Suppressor macrophage treated with lipopolysaccharide for 1 hour (primary cell): ENCODE results near the gene ABCB1.

Experiments used
- DNase-seq, 3 donors: peaks; one replicate each; pipeline ENCODE4 v3.0.0-alpha.2; 2020 to 2022

Gene ABCB1

DNA sequence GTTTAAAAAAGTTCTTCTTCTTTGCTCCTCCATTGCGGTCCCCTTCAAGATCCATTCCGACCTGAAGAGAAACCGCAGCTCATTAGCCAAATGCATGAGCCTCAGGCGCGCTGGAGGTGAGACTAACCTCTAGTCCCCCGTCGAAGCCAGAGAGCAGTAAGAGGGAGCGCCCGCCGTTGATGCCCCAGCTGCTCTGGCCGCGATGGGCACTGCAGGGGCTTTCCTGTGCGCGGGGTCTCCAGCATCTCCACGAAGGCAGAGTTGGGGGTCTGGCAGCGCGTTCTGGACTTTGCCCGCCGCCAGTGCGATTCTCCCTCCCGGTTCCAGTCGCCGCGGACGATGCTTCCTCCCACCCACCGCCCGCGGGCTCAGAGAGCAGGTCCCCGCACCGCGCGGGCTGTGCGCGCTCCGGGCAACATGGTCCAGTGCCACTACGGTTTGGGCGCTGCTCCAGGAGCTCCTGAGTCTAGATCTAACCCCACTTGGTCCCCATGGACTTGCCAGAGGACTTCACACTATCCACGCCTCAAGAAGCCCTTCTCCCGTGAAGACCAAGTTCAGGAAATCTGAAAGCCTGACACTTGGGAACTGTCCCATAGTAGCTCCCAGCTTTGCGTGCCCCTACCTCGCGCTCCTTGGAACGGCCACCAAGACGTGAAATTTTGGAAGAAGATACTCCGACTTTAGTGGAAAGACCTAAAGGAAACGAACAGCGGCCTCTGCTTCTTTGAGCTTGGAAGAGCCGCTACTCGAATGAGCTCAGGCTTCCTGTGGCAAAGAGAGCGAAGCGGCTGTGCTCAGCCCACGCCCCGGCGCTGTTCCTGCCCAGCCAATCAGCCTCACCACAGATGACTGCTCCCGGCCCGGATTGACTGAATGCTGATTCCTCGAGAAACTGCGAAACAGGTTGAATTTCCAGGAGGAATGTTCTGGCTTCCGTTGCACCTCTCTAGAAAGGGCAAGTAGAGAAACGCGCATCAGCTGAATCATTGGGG lies at the start of gene ABCB1:
Gene ABCB1 (minus strand): TSS at position 755 of the 995 bp plus-strand sequence. CDS start 700 bp downstream, at position 55.
- peak; percentile 65 to 78 (median 69) for DNase-seq

DNA sequence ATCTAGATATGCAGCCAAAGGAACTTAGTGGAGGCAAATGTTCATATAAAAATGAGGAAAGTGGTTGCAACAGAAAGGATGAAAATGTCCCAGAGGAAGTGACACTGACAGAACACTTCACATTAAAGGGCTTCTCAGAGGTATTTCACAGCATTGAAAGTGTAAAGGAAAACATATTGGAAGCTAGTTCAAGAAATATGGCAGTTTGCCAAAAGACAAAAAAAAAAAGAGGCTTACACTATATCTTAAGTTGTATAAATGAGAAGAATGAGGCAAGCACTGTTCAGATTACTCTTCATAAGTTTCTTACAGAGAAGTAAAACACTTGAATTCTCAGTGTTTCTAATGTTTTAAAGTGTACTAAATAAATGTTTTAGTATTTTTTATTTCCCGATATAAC lies 47.6 kb upstream of the ABCB1 start:
- no peak for DNase-seq

DNA sequence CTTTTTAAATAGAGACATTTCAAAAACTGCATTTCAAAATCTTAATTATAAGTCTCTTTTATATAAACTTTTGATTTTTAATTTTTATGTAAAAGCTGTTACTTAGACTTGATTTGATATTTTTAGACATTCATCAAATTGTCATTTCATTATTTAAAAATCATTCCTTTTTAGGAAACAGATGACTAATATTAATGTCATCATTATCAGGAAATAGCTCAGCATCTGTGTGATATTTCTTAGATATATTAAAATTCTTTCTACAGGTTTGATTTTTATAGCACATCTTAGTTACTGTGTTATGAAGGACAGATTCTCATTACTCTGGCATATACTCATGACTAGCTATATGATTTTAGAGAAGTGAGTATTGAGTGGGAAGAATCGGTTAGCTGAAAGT lies 44.8 kb upstream of the ABCB1 start:
- DNase-seq = no peak

DNA sequence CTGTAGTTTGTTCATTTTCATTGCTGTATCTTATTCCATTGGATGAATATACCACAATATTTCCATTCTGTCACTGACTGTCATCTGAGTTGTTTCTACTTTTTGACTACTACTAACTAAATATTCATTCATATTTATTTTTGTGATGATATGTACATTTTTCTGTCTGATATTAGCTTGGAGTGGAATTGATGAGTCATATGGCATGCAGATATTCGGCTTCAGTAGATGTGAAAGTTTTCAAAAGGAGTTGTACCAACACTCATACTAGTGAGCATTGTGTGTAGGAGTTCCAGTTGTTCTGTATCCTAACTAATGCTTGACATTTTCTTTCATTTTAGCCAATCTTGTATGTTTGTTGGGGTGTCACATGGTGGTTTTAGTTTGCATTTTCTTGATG lies 35.2 kb upstream of the ABCB1 start:
- no peak for DNase-seq

DNA sequence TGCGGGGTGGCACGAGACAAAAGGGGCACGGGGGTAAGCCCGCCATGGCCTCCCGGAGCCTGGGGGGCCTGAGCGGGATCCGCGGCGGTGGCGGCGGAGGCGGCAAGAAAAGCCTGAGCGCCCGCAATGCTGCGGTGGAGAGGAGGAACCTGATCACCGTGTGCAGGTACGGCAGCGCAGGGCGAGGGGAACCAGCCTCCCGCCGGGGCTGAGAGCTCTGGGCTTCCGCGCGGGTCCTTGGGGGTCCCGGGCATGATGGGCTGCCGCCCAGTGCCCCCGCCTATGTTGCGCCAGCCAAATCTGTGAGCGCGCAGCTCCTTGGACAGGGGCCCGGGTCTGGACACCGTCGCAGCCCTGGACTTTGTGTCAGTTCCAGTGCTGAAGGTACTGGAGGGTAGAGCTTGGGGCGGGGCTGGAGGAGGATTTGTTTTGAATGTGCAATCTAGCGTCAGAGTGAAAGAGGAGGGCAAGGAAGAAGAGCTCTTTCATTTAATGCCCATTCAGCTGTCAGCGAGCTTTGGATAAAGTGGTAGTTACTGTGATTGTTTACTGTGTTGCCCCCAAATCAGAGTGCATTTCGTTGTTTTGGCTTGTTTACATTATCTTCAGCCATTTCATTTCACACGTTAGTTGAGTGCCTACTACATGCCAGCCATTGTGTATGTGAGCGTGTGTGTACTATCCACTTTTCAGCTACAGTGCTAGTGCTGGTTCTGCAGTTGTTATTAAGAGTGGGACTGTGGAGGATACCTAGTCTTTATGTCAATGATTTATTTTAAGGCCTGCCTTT lies 28.3 kb upstream of the ABCB1 start:
- peak in 2 of 3 donors; percentile 5 to 17 for DNase-seq

DNA sequence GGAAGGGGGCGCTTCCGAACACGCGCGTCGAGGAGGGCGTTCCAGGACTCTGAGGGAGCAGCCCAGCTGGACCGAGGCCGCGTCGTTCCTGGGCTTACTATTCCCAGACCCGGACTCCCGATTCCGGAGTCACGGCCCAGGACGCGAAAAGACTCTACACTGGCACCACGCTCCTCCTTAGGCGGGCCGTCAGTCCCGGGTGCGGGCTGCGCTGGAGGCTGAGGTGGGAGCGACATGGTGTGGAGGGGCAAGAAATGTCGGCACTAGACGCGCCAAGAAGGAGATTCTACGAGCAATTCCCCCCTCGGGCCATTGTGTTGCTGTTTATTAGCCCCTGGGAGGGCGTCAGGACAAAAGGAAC lies 26.9 kb upstream of the ABCB1 start:
- DNase-seq = no peak

DNA sequence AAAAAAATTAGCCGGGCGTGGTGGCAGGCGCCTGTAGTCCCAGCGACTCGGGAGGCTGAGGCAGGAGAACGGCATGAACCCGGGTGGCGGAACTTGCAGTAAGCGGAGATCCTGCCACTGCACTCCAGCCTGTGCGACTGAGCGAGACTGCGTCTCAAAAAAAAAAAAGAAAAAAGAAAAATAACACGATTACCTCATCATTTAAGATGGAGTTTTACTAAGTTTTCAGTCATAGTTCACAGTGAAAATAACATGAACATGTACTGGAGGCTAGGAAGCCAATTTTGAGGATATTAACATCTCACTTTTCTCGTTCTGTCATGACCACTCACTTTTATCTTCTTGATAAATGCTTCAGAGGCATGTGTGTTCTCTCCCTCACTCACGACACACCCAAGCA lies 24.4 kb upstream of the ABCB1 start:
- DNase-seq = no peak

DNA sequence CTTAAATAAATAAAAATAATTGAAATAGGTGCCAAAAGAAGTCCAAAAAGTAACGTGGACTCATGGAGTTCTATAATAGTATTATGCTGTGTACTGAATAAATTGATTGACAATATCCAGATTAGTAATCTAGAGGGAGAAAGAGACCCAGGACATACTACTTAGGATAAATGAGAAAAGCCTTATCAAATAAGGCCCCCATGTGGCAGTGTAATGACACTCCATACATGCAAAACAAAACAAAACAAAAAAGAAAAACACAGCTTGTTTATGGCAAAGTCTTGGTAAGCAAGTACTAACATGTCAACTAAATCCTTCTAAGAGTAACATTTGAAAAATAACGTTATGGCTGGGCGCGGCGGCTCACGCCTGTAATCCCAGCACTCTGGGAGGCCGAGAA lies 23.9 kb upstream of the ABCB1 start:
- DNase-seq = no peak

DNA sequence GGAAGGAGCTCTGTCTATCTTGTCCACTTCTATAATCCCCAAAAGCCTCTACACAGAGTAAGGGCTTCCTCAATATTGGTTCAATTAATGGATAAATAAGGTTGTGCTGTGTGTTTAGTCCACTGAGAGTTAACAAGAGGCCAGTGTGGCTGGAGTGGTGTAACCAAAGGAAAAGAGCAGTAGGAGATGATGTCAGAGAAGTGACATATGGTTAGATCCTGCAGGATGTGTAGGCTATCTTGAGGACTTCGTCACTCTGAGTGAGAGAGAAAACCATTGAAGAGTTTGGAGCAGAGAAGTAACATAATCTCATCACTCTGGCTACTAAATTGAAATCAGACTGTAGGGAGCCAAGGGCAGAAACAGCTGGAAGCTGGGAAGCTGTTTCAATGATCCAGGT lies 14.5 kb upstream of the ABCB1 start:
- DNase-seq = no peak

DNA sequence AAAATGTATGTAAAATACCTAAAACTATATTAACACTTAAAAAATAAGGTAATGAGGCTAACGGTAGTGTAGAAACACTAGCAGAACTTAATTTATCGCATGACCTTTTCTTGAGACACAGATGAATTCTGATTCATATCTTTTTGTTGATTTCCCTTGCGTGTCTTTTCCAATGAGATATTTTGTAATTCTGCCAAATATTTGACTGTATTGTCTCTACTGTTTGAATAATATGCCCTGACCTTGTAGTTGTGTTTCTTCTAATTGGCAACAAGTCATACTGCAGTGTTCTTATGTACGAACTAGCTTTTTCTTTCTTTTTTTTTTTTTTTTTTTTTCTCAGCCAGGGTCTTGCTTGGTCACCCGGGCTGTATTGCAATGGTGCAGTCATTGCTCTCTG lies 9.2 kb upstream of the ABCB1 start:
- no peak for DNase-seq

DNA sequence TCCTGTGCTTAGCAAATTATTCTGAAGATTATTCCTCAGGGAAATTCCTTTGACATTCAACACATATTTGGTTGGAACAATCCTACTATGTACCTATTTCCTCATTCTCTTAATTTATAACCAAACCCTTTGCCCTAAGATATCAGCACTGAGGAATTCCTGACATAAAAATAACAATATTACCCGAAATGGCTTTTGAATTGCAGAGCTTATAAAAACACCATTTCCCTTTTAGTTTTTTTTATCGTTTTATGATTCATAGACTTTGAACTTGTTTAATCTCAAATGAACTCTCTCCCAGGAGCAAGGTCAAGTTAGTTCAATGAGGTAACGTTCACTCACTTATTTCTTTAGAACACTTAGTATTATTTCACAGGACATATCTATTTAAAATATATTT lies 7.7 kb upstream of the ABCB1 start:
- no peak for DNase-seq

DNA sequence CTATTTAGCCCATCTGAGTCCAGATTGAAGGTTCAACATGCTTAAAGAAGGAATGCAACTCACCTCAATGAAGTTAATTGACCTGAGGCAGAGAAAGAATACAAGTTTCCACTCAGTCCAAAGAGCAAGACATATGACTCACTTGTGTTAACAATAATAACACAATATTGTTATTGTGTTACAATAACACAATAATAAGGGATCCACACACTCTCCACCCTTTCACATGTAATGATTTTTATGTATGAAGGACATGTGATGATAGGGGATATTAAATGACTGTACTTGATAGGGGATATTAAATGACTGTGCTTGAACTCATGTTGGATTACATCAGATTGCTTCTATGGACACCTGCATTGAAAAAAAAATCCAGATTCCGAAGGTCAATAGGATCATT lies 3.6 kb upstream of the ABCB1 start:
- DNase-seq = no peak

DNA sequence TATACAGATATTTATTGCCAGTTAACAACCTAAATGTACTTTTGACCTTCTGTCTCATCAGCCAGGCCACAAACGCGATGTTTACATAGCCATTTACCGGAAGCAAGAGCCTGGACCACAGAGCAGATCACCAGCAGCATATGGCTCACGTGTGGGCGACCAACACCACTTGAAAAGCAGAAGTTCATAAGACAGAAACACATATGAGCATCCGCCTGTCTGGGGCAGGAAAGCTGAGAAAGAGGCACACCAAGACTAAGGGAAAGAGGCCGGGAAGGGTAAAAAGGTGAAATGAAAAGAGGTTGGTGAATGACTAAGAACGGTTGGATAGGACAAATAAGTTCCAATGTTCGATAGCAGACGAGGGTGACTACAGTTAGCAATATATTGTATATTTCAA lies 1.3 kb downstream of the ABCB1 start:
- peak; percentile 72 to 80 (median 73) for DNase-seq

DNA sequence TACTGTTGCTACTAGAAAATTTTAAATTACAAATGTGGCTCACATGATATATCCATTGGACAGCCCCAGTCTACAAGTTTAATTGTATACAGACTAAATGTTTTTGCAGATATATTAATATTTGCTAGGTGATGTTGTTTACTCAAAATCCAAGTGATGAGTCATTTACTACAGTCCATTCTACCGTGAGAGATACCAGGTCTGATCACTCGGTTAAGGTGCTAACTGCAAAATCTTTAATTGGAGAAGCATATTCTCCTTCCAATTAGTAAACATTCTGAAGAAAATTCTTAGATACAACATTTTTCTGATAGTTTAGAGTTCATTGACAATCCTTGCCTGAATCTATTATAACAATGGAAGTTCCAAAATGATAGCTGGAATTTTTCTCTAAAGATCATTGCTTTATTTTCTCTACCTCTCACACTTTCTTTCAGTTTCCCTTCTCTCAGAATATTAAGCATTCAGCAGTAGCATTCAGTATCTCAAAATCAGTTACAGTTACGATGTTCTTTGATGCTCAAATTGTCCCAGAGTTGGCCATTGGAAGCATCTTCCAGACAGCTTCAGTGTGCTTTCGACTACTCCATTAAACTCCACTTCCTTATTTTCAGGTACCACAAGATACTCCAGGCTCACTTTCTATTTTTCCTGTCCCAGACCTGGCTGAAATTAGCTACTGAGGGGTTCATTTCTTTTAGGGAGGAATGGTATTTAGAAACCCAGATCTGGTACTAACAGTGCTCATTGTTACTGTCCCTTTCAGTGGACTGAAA lies 2.3 kb downstream of the ABCB1 start:
- DNase-seq = no peak

DNA sequence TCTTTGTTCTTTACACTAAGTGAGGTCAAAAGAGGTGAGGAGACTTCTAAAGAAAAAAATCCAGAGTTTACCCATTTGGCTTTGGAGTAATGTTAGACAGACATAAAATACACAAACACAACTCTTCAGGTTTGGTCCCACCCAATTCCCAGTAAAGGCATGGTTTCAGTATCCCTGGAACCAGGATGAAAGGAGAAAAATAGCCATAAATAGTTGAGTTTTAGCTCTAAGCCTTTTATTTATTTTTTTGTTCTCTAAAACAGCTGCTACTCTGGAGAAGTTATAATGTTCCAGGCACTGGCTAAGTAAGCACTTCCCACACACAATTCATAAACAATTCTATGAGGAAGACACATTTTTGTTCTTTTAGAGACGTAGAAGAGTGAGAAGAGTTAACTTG lies 4.0 kb downstream of the ABCB1 start:
- no peak for DNase-seq

DNA sequence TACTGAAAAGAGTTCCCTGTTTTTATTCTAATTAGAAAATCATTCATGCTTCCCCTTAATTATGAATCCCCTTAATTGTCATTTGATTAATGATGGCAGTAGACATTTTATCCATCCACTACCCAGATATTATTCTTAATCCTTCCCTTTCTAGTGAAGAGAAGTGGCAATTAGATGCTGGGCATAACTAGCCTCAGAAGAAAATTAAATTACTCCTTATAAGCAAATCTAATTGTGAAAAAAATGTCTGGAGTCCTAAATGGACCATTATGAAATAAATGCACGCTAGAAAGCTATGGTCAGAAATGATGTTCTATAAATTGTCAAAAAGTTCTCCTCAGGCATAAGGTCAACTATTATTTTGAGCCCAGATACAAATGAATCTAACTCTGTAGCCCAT lies 4.5 kb downstream of the ABCB1 start:
- no peak for DNase-seq

DNA sequence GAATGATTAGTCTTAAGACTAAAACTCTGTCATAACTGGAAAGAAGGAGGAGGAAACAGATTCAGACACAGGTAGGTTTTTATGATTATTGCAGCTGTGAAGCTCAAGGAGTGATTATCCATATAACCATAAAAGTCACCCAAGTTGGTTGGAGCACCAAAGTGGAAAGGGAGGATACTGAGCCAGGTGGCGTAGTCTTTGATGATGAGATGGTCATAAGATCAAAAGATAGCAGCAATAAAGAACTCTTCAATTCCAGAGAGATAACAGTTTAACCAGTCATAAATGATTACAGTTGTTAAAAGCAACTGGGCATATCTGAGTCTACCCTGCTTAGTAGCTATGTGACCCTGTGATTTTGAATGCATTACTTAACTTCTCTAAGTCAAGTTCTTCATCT lies 8.4 kb downstream of the ABCB1 start:
- no peak for DNase-seq

DNA sequence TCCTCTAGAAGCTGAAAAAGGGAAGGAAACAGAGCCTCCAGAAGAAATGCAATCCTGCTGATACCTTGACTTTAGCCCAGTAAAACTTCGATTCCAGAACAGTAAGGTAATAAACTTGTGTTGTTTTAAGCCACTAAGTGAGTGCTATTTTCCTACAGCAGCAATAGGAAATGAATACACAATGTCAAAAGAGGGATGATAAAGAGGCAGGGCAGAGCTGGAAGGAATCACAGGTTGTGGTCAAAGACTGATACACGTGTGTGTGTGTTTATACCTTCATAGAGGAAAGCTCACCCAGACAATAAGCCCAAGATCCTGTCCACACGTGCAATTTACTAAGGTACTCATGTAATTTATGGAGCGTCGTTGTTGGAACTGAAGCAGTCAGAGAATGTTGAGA lies 9.5 kb downstream of the ABCB1 start:
- DNase-seq = no peak

DNA sequence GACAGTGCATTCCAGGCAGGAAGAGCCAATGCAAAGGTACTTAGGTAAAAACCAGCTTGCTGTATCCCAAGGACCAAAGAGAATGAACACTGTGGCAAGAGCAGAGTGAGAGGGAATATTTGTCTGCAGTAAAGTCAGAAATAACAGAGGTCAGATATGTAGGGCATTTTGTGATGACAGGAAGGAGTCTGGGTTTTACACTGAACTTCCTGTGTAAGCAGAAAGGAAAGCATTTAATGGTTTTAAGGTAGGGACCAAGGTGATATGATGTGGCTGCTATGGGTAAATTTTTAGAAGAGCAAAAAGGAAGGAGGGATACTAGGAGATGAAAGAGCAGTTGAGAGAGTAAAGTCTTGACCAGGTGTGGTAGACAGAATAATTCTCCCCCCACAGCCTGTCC lies 10.1 kb downstream of the ABCB1 start:
- no peak for DNase-seq

DNA sequence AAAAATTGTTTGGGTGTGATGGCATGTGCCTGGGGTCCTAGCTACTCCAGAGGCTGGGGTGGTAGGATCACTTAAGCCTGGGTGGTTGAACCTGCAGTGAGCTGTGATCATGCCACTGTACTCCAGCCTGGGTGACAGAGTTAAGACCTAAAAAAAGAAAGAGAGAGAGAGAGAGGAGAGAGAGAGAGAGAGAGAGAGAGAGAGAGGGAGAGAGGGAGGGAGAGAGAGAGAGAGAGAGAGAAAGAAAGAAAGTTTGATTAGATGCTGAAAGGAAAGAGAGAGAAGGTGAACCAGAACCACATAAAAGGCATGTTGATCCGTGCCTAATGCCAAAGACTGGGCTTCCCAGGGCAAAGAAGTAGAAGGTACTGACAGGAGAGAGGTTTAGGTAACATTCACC lies 11.1 kb downstream of the ABCB1 start:
- DNase-seq = no peak

DNA sequence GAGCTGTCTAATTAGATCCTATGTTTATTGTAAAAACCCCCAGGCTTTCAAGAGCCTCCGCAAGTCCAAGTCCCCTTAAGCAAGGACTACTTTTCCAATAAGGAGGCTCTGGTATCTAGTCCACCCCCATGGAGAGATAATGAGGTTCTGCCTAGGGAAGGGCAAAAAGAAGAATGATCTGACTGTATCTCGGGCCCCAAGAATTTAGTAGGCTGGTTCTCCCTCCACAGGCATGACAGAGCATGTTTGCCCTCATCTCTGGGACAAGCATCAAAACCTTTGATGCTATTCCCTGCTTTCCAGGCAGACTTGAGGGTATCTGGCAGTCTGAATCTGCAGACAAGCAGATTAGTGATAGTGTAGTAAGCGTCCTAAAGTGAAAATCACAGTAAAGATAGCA lies 19.0 kb downstream of the ABCB1 start:
- DNase-seq = no peak

DNA sequence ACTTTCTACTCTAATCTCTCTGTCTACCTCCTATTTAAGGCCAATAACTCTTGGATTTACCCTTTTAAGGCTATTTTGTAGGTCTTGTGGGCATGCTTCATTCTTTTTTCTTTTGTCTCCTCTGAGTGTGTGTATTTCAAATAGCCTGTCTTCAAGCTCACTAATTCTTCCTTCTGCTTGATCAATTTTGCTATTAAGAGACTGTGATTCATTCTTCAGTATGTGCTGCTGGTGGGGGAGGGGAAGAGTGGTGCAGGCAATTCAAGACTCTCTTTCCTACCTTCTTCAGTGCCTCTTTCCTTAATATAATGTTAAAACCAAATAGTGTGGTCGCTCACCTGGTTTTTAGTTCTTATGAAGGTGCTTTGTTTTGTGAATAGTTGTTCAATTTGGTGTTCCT lies 20.0 kb downstream of the ABCB1 start:
- no peak for DNase-seq

DNA sequence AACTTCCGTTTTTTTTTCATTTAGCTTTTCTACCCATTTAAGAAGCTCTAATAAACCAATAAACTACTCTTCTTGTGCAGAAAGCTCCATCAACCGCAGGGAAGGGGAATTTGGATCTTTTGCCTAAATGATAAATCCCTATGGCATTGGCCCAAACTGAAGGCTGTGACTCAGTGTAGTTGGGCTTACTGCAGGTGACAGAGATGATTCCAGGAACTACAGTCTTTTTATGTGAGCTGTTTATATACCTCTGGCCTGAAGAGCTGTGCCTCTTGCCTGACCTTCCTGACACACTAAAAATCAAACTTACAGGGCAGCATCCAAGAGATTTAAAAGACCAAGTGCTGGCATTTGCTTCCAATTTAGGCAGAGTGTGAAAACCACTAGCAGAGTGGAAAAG lies 25.2 kb downstream of the ABCB1 start:
- no peak for DNase-seq
